ENCODE data around the gene PCBP3. TPM values are rescaled to one million over a fixed set of nuclear protein-coding genes. Genes with fewer than 3 reads are reported as not detected.

The PCBP3 gene
- total RNA-seq, 1 experiment from 2014 or later: not detected

DNA sequence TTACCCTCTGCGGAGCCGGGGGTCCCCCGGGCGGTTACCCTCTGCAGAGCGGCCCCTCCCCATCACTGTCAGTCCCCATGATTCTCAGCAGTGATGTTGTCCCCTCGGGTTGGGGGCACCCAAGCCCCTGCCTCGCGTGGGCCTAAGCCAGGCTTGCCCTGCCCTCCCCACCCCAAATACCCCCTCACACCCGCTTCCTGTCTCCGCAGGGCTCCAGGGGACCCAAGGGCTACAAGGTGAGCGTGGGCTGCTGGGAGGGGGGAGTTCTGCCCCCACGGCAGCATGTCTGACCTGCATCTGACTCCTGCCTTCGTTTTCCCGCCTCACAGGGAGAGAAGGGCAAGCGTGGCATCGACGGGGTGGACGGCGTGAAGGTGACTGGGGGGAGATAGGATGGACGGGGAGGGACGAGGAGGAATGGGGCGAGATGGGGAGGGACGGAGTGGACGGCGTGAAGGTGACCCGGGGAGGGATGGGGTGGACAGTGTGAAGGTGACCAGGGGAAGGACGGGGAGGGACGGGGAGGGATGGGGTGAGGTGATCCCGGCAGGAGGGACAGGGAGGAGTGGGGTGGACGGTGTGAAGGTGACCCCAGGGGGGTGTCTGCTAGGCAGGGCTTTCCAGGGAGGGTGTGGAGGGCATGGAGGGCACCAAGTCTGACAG, 346.7 kb downstream of the PCBP3 start:
- Histone ChIP-seq H3K79me2 (ENCODE audit: low read depth) (no peaks in the 10 kb centered on the region), H3K9me2 (ENCODE audit: insufficient read depth) (no peaks in the 10 kb centered on the region), H3K4me3 (no peak overlapping the region), H3K27ac (no peak overlapping the region), H3K36me3 (ENCODE audit: low read depth) (no peaks in the 10 kb centered on the region), H3K4me2 (no peak overlapping the region), H3F3A (ENCODE audit: insufficient read depth, low read depth) (no peaks in the 10 kb centered on the region), H4K20me1 (ENCODE audit: insufficient read depth) (no peaks in the 10 kb centered on the region), H3K9me3 (ENCODE audit: insufficient read depth, low read depth) (no peaks in the 10 kb centered on the region), H3K4me1 (replicated peaks; ENCODE audit: insufficient read depth) (peaks cover 4% of the 10 kb centered on the region), H2AFZ (no peak overlapping the region), H3K27me3 (ENCODE audit: insufficient read depth, low read depth) (no peaks in the 10 kb centered on the region)
- TF ChIP-seq EZH2 (IDR thresholded peaks at IDR 0.05; ENCODE audit: low read depth): no peak
- TF ChIP-seq, protein P1, sequence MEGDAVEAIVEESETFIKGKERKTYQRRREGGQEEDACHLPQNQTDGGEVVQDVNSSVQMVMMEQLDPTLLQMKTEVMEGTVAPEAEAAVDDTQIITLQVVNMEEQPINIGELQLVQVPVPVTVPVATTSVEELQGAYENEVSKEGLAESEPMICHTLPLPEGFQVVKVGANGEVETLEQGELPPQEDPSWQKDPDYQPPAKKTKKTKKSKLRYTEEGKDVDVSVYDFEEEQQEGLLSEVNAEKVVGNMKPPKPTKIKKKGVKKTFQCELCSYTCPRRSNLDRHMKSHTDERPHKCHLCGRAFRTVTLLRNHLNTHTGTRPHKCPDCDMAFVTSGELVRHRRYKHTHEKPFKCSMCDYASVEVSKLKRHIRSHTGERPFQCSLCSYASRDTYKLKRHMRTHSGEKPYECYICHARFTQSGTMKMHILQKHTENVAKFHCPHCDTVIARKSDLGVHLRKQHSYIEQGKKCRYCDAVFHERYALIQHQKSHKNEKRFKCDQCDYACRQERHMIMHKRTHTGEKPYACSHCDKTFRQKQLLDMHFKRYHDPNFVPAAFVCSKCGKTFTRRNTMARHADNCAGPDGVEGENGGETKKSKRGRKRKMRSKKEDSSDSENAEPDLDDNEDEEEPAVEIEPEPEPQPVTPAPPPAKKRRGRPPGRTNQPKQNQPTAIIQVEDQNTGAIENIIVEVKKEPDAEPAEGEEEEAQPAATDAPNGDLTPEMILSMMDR (conservative IDR thresholded peaks at IDR 0.05): no peak
- no TSS peak for BruUV-seq (replicated peaks)
- ChIA-PET POLR2A (ENCODE audit: unreplicated experiment) (no interaction called here), CTCF (no interaction called here)
- no peak for DNase-seq
- intact Hi-C loops (cut with micrococcal nuclease; ENCODE audit: unreplicated experiment): no loop called here

DNA sequence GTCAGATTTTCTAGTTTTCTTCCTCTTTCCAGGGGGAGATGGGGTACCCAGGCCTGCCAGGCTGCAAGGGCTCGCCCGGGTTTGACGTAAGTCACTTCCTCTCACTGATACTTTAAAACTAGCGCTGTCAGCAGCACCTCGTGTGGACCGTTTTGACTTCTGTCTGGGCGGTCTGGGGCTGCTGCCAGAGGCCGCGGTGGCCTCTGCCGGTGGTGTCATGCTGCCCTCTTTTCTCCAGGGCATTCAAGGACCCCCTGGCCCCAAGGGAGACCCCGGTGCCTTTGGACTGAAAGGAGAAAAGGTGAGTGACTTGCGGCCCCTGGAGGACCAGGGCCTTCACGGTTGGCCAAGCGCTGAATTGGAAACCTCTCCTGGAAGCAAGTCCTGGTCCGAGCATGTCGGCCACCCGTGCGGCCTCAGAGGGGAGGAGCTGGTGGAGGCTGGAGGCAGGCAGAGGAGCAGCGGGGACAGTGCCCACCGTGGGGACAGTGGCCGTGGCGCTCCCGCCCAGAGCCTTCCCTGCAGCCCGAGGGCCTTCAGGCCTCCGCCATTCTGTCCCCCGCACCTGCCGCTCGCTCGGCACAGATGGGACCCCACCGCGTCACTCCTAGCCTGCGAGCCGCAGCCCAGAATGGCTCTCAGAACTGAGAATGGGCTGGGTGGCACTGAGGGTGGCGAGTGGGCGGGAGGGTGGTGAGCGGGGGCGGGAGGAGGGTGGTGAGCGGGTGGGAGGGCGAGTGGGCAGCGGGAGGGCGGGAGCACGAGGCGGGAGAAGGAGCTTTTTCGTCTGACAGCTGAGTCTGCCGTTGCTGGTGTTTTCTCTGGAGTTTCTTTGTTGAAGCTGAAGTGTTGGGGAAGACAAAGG, 347.4 kb downstream of the PCBP3 start:
- no TSS peak for BruUV-seq (replicated peaks)
- intact Hi-C loops (cut with micrococcal nuclease; ENCODE audit: unreplicated experiment): no loop called here
- Histone ChIP-seq H3K36me3 (ENCODE audit: low read depth) (no peaks in the 10 kb centered on the region), H3K4me2 (no peak overlapping the region), H3K27me3 (ENCODE audit: insufficient read depth, low read depth) (no peaks in the 10 kb centered on the region), H3F3A (ENCODE audit: insufficient read depth, low read depth) (no peaks in the 10 kb centered on the region), H3K9me2 (ENCODE audit: insufficient read depth) (no peaks in the 10 kb centered on the region), H3K27ac (no peak overlapping the region), H3K9me3 (ENCODE audit: insufficient read depth, low read depth) (no peaks in the 10 kb centered on the region), H3K79me2 (ENCODE audit: low read depth) (no peaks in the 10 kb centered on the region), H2AFZ (no peak overlapping the region), H4K20me1 (ENCODE audit: insufficient read depth) (no peaks in the 10 kb centered on the region), H3K4me3 (no peak overlapping the region), H3K4me1 (replicated peaks; ENCODE audit: insufficient read depth) (peaks cover 10% of the 10 kb centered on the region)
- TF ChIP-seq, protein P1 (conservative IDR thresholded peaks at IDR 0.05): no peak
- no peak for TF ChIP-seq EZH2 (IDR thresholded peaks at IDR 0.05; ENCODE audit: low read depth)
- CTCF ChIA-PET: no interaction called here
- DNase-seq: no peak
- POLR2A ChIA-PET (ENCODE audit: unreplicated experiment): no interaction called here

DNA sequence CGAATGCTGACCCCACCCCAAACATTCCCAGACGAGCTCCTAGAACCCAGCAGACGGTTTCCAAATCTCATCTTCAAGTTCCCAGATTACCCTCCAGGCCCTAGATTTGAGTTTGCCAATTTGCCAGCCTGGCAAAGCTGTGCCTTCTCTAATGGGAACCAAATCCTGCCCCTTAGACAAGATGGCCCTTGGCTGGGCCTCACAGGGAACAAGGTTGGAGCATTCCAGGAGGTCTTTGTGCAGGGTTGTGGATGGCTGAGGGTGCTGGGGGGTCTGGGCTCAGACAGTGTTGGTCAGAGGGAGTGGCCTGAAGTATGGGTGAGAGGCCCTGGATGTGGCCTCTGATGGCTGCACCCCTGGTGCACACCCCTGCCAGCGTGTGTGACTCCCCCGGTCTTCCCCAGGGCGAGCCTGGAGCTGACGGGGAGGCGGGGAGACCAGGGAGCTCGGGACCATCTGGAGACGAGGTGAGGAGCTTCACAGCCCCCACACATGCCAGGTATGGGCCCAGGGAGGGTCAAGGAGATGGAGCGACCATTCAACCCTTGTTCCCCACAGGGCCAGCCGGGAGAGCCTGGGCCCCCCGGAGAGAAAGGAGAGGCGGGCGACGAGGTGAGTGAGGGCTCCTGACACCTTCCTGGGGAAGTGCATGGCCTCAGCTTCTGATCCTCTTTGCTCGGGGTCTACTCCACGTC, 348.2 kb downstream of the PCBP3 start:
- ChIA-PET POLR2A (ENCODE audit: unreplicated experiment) (no interaction called here), CTCF (no interaction called here)
- Histone ChIP-seq H3K4me2 (no peak overlapping the region), H3F3A (ENCODE audit: insufficient read depth, low read depth) (no peaks in the 10 kb centered on the region), H3K27ac (no peak overlapping the region), H3K36me3 (ENCODE audit: low read depth) (no peaks in the 10 kb centered on the region), H3K9me2 (ENCODE audit: insufficient read depth) (no peaks in the 10 kb centered on the region), H3K9me3 (ENCODE audit: insufficient read depth, low read depth) (no peaks in the 10 kb centered on the region), H3K4me3 (no peak overlapping the region), H3K79me2 (ENCODE audit: low read depth) (no peaks in the 10 kb centered on the region), H4K20me1 (ENCODE audit: insufficient read depth) (no peaks in the 10 kb centered on the region), H3K27me3 (ENCODE audit: insufficient read depth, low read depth) (no peaks in the 10 kb centered on the region), H3K4me1 (replicated peaks; ENCODE audit: insufficient read depth) (peaks cover 15% of the 10 kb centered on the region), H2AFZ (no peak overlapping the region)
- intact Hi-C loops (cut with micrococcal nuclease; ENCODE audit: unreplicated experiment): no loop called here
- DNase-seq: no peak
- no TSS peak for BruUV-seq (replicated peaks)
- no peak for TF ChIP-seq EZH2 (IDR thresholded peaks at IDR 0.05; ENCODE audit: low read depth)
- TF ChIP-seq, protein P1 (conservative IDR thresholded peaks at IDR 0.05): no peak

Other genes with a start within 250 kb of the PCBP3 start
- gene COL18A1, start 238.6 kb upstream of the PCBP3 start, total RNA-seq (2021): 82.4 and 106 TPM in 2 replicates
- 22.6 and 25.0 TPM in 2 replicates for gene SLC19A1, start 101.3 kb upstream of the PCBP3 start, total RNA-seq (2021)